HG03039 (cell line): ENCODE measurements around the gene HOXC5.
A peak's percentile ranks its signal among the peaks of the same experiment; 100 is the strongest.

ENCODE experiments used
- ATAC-seq: cut with Tn5 transposase; IDR thresholded peaks from one replicate; pipeline ENCODE4 v1.9.1; 2021; ENCODE audit warnings: mild to moderate bottlenecking, moderate library complexity; ENCODE audit not compliant: unreplicated experiment

The HOXC5 gene

DNA sequence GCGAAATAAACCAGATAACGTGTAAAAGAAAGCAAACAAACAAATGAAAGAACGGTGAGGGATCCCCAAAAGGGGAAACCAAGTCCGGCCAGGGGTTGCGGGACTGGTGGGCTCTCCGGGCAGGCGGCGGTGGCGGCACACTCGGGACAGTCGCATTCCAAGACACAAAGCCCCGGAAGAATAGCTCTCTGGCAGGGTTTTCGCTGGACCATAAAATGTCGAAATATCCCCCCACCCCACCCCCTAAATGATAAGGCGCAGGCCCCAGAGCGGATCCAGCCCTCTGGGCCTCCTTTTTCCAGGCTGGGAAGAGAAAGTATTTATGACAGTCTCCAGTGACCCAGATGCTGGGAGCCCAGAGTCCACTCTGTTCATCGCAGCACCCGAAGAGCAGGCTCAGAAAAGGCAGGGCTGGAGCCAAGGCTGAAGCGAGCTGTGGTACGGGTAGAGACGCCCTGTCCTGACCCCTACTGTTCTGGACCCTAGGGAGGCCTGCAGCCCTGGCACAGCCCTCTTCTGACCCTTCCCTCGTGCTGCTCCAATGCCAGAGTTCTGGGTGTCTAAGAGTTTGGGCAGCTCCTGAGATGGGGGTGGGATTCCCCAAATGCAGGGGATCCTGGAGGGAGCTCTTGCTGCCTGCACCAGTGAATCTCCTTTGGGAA, 26.2 kb upstream of the HOXC5 start:
- ATAC-seq: no peak

DNA sequence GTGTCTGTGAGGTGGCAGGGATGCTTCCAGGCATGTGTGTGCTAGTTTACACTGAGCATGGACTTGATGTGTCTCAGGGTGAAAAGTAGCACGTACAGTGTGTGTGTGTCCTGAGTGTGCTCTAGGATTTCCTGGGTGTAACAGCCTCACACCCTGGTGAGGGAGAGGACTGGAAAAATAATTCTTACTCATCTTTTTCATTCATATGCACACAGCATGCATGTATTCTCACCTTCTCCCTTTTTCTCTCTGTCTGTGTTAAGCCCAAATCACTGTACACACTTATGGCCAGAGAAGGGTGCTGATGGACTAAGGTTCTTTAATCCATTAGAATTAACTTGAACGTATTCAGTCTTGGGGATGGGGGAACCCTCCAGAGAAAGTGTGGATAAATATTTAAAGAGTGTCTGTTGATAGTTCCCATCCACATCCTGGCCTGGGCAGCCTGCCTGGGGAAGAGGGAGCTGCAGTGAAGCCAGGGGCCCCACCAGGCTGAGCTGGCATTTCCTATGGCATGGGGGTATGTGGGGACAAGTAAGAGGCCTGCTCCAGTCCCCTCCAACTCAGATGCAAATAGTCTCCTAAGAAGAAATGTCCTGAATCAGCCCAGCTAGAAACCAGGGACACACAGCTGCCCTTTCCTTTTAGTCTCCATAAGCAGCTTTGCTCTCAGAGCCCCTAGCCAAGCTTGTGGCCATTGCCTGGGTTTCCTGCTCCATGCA, 25.2 kb upstream of the HOXC5 start:
- no peak for ATAC-seq

DNA sequence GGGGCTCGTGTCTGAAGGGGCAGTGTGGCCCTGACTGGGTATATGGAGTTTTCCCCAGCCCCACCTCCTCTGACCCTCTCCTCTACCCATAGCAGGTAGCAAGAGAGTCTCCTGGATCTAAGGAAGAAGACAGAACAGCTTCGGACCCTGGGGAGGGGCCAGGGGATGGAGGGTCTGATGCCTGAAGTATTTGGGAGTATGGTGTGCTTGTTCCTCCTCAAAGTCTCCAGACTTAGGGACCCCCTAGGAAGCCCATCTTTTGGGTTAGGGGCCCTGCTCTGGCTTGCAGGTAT, 24.6 kb upstream of the HOXC5 start:
- ATAC-seq: no peak

DNA sequence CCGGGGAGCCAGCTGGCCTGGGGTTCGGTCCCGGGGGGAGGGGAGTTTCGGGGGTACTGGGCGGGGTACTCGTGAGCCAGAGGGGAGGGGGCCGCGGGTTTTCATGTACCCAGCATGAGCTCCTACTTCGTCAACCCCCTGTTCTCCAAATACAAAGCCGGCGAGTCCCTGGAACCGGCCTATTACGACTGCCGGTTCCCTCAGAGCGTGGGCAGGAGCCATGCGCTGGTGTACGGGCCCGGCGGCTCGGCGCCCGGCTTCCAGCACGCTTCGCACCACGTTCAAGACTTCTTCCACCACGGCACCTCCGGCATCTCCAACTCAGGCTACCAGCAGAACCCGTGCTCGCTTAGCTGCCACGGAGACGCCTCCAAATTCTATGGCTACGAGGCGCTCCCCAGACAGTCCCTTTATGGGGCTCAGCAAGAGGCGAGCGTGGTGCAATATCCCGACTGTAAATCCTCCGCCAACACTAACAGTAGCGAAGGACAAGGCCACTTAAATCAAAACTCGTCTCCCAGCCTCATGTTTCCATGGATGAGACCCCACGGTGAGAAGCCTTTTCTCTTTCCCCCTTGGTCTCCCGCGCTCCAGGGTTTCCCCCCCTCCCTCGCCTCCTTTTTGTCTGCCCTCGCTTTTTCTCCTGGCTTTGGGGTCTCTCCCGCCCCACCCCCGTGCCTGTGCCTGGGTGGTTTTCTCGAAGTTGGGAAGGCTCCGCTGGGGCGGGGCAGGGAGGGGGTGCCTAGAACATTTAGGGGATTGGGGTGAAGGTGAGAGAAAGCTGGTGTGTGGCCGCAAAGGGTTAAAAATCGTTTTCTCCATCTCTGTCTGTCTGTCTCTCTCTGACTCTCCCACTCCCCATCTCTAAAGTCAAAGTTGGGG, 23.4 kb upstream of the HOXC5 start:
- no peak for ATAC-seq

DNA sequence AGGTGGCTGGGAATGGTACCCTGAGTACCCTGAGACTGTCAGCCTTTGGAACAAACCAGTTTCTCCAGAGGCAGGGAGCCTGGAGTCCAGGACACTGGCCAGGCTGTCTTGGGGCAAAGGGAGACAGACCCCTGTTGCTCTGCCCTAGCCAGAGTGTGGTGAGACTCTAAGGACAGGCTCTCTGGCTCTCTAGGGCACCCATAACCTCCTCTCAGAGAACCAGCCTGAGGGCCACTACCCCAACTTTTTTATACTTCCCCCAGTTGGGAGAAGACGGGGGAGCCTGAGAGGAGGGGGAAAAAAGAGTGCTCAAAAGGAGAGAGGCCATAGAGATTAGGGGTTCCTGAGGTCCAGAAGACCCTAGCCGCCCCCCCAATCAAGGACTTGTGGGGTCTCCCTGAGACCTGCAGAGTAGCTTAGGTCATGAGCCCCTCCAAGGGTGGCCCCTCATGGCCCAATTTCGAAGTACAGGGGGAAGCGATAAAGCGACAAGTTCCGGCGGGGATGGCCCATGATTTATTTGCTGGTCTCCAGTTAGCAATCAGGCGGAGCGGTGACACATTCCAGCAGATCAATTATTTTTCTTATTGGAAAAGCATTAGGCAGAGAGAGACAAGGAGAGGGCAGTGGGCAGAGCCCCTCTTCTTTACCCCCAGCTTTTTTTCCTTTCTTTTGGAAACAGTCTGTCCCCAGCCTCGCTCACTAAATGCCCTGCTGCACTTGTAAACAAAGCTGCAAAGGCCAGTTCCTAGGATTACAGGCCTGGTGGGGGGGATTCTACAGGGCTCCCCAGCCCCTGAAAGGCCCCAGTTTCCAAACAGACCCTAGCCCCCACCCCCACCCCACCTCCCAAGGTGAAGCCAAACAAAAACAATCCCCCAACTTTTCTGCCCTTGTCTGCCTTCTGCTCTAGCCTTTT, 22.5 kb upstream of the HOXC5 start:
- ATAC-seq: no peak

DNA sequence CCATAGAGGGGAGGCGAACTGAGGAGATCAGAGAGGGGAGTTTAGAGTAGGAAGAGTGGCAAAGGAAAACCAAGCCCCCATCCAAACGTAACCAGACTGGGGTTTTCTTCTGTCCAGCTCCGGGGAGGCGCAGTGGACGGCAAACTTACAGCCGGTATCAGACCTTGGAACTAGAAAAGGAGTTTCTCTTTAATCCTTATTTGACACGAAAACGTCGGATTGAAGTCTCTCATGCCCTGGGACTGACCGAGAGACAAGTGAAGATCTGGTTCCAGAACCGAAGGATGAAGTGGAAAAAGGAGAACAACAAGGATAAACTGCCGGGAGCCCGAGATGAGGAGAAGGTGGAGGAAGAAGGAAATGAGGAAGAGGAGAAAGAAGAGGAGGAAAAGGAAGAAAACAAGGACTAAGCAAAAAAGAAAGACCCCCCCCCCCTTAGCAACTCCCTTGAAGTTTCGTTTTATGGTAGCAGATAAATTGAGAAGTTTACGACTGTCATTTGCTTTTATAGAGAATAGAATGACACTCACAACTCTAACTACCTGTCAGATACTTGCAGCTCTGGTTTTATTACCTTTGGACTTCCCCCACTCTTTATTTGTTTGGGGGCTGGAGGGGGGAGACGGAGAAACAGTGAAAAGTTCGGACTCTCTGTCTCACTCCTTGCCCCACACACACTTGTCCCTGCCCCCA, 21.7 kb upstream of the HOXC5 start:
- no peak for ATAC-seq

DNA sequence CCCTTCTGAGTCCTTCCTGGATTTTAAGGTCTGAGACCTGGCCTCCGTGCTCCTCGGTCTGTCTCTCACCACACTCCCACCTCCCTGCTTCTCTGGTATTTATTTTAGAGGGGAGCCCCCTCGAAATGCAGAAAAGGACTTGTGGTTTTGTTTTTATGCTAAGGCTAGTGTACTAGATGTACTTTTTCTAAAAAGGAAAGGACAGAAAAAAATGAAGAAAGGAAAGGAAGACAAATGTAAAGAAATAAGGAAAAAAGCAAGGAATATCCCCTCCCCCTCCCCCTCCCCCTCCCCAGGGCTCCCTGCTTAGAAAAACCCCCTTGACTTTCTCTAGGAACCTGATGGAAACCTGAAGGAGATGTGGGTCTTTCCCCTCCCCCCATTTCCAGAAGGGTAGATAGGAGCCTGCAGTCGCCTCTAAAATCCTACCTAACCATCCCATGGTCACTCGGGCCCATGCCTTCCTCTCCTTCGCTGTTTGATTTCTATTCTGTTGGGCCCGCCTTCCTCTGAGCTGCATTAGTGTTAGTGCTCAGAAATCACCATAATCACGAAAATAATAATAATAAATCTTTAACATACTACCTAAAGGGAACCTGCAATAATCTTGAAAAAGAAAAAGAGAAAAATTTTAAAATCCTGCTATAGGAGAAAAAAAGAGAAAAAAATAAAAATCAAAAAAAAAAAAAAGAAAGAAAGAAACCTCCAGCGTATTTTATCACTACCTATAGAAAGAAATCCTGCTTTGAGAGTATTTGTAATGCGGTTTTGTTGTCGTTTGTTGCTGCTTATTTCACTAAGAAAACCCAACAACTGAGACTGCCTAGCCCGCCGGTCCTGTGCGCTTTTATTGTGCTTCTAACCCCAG, 21.0 kb upstream of the HOXC5 start:
- no peak for ATAC-seq

DNA sequence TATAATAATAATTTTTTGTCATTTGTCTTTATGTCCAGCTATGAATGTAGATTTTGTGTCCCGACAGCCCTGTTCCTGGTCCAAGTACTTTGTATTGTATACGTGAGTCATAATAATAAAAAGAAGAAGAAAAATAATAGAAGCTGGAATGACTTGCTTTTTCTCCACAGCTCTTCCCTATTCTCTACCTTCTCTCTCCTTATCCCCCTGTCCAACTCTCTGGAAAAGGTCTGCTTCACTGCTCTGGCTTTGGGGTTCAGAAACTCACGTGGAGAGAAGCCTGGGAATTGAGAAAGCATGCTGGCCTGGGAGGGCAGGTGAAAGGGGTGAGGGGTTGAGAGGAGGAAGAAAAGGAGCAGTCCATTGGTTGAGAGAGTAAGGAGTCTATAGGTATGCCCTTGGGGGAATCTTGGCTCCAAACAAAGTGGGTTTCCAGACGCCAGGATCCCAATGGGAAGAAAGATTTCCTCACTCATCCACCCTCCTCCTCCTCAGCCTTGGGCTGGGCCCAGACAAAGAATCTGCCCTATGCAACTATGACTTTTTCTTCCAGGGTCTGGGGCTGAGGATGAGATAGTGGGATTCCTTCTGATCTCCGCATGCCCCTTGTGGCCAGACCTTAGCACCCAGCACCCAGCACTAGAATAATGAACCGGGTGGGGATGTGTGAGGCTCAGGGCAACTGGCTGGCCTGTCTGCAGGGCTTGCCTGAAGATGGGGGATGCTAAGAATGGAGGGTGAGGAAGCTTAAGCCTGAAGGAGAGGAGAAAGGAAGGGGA, 20.0 kb upstream of the HOXC5 start:
- no peak for ATAC-seq

DNA sequence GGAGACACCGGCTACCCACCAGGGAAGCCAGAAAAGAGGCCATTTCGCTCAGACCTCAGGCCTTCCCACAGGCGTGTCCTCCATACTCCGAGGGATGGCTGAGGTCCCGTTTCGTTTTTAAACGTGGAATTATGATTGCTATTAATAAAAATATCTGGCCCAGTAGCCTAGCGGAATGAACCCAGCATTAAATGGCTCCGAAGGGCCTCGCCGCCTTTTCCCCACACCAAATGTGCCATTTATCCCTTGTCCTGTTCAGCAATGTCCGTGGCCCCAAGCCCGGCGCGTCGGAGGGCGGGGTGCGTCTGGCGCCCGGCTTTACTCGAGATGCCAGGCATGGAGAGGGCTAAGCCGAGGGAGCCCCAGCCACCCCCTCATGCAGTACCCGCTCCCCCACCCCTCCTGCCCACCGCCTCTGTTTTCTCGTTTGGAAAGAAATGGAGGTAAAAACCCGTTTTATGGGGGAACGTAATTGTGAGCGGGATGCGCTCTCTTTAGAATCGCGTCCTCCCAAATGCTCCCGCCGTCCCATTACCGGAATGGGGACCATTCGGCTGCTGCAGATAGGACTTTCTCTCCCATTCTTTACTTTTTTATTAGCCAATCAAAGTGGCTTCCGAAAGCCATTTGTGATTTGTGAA, 18.4 kb upstream of the HOXC5 start:
- no peak for ATAC-seq

DNA sequence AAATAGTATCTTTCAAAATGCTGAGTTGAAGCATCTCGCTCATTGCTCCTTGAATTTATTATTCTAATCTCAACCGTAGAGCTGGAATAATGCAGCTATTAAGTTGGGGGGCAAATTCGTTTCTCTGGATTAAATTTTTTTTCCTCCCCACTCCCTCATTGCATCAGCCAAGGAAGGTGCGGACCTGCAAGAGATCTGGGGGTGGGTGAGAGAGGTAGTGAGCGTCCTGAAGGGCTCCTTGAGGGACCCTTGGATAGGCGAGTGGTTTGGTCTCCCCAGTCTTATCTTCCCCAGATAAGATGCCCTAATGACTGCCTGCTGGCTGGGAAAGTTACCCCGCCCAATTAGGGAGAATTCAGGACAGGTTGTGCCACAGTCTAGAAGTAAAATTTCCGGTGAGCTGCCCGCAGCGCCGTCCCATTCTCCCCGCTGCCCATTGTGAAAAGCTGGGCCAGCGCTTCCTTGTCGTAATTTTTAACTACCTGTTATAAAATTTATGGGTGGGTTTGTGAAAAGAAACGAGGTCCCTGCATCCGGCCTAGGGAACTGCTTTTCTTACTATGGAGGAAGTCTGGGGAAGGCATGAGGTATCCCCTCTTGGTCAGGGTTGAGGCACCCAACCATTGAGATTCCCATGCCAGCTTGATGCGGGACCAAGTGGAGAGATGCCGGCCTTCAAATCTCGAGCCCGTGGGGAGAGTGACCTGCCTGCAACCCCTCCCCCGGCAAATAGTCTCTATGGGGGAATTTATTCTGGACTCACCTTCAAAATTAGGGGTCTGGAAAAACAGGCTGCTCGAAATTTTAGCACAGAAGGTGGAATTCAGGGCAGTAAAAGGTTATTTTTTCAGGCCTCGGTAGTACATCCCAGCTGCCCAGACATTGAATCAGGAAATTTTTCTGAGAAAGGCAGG, 17.6 kb upstream of the HOXC5 start:
- no peak for ATAC-seq

DNA sequence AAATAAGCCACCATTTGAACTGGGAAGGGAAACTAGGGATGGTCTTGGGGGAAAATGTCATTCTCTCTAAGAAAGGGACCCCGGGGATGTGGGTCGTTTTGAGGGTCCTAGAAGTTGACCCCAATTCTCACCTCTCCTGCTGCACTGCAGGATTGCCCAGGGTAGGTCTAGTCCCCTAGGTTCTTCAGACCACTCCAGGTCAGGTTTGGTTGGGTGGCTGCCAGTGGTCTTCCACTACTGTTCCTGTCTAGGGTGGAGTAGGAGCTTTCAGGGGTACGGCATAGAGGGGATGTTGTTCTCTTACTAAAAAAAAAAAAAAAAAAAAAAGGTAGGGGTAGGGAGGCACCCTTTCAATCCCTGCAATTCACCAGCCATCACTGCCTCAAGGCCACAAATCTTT, 16.8 kb upstream of the HOXC5 start:
- no peak for ATAC-seq

DNA sequence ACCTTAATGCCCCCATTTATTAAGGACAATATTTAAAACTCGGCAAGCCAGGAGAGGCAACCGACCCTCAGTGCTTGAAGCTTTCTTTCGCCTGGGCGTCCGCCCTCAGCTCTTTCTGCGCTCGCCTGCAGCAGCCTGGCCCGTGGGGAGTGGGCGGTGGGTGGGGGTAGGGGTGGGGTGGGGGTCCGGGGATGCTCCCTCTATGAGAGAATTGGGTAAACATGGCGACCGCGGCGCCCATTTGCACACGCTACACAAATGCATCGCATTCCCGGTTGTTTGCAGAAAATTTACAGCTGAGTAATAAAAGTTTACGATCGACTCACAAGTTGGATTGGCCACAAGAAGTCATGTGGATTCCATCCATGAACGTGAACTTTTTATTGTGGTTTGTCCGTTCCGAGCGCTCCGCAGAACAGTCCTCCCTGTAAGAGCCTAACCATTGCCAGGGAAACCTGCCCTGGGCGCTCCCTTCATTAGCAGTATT, 16.3 kb upstream of the HOXC5 start:
- ATAC-seq: no peak

DNA sequence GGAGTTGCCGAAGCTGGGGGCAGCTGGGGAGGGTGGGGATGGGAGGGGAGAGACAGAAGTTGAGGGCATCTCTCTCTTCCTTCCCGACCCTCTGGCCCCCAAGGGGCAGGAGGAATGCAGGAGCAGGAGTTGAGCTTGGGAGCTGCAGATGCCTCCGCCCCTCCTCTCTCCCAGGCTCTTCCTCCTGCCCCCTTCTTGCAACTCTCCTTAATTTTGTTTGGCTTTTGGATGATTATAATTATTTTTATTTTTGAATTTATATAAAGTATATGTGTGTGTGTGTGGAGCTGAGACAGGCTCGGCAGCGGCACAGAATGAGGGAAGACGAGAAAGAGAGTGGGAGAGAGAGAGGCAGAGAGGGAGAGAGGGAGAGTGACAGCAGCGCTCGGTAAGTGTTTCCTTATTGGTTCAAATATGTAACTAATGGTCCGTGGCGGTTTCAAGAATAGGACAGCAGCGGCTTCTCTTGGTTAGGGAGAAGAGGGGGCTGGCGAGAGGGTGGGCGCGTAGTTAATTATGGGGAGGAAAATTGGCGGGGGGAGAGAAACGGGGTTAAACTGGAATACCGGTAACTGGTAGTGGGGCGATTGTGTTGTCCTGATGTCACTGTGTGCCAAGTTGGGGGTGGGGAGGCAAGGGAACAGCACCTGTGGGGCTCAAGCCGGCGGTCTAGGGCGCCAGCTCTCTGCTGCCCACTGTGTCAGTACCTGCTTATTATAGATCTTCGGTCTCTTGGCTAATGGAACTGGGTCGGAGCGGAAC, 15.6 kb upstream of the HOXC5 start:
- peak; percentile 11 for ATAC-seq

DNA sequence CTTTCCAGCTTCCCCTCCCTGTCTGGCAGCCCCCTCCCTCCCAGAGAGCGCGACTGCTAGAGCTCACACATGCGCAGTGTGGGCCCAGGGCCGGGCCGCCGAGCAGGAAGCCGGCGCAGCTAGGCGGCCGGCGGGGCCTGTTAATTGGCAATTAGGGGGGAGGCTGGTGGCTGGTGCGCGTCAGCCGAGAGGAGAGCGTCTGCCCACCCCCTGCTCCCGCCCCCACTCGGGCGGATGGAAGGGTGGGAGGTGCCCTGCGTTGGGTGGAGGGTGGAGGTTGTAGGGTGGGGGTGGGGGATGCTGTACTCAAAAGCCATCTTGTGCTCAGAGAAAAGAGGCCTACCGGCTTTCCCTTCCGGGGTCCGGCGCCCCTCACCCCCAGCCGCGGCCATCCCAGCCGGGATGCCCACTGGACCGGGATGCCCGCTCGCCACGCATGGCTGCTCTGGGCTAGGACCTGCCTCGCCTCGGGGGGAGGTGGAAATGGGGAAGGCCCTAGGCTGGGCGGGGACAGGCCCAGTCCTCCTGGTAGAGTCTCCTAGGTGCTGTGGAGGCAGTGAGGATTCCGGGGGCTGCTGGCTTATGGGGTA, 14.9 kb upstream of the HOXC5 start:
- ATAC-seq: peak; percentile 56

DNA sequence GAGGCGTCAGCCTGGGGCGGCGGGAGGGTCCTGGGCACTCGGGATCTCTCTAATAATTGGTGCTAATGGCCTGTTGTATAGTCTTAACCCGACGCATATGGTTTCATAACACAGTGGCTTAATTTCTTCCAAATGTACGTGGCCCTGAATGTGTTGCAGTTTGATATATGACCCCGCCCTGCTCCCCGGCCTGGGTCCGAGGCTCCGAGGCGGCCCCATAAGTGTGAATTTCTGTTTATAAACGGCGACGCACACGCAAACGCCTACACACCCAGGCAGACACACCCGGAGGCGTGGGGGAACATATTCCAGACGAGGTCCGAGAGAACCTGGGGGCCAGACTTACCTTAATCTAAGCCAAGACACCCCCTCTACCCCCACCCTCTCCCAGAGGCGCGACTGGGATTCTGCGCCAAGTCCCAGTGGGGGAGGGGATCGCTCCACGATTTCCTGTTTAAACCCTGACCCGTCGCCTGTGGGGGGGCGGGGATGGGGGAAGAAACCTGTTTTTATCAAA, 14.3 kb upstream of the HOXC5 start:
- no peak for ATAC-seq
